SK-N-SH treated with all-trans-retinoic acid at 6 μM for 48 hours (cell line): ENCODE results near the gene CTLA4.

ENCODE experiments used
- ATAC-seq: fragments of 200-7000 bp; cut with Tn5 transposase; 3 replicates; pipeline ENCODE4 v1.9.1; 2020; ENCODE audit warnings: mild to moderate bottlenecking, moderate library complexity
- ARNTL ChIP-seq: fragments of 450-650 bp; formaldehyde crosslinking; IDR thresholded peaks from 2 replicates; pipeline ENCODE4 v1.5.0; 2020; ENCODE audit warnings: low read depth, mild to moderate bottlenecking, moderate library complexity, borderline replicate concordance
- BACH2 ChIP-seq: fragments of 250-450 bp; sonication (Bioruptor Pico); IDR thresholded peaks from 2 replicates; pipeline ENCODE4 v1.9.0; 2021; ENCODE audit warnings: mild to moderate bottlenecking, borderline replicate concordance
- CSDC2 ChIP-seq: fragments of 250-450 bp; sonication (Bioruptor Pico); IDR thresholded peaks from 2 replicates; pipeline ENCODE4 v1.5.0; 2020; ENCODE audit warnings: mild to moderate bottlenecking, moderate library complexity
- CSRNP3 ChIP-seq: fragments of 250-450 bp; sonication (Bioruptor Pico); IDR thresholded peaks from 2 replicates; pipeline ENCODE4 v1.5.1; 2021; ENCODE audit warnings: mild to moderate bottlenecking, moderate library complexity
- ESRRG ChIP-seq: fragments of 250-450 bp; sonication (Bioruptor Pico); IDR thresholded peaks from 2 replicates; pipeline ENCODE4 v1.6.1; 2021; ENCODE audit warnings: mild to moderate bottlenecking
- GLIS3 ChIP-seq: fragments of 250-450 bp; sonication (Bioruptor Pico); IDR thresholded peaks from 2 replicates; pipeline ENCODE4 v1.5.0; 2020; ENCODE audit warnings: mild to moderate bottlenecking, moderate library complexity
- ISL1 ChIP-seq: fragments of 250-450 bp; sonication (Bioruptor Pico); IDR thresholded peaks from 2 replicates; pipeline ENCODE4 v2.1.2; 2022; ENCODE audit warnings: mild to moderate bottlenecking, moderate library complexity
- OSR1 ChIP-seq: fragments of 250-450 bp; sonication (Bioruptor Pico); IDR thresholded peaks from 2 replicates; pipeline ENCODE4 v1.8.0; 2022; ENCODE audit warnings: moderate library complexity, mild to moderate bottlenecking, inconsistent platforms
- PPARA ChIP-seq: fragments of 250-450 bp; sonication (Bioruptor Pico); IDR thresholded peaks from 2 replicates; pipeline ENCODE4 v1.5.0; 2020; ENCODE audit warnings: mild to moderate bottlenecking, borderline replicate concordance
- SNAI2 ChIP-seq: fragments of 250-450 bp; sonication (Bioruptor Pico); IDR thresholded peaks from 2 replicates; pipeline ENCODE4 v1.5.0; 2020; ENCODE audit warnings: mild to moderate bottlenecking, moderate library complexity
- TCF4 ChIP-seq: fragments of 250-450 bp; sonication (Bioruptor Pico); IDR thresholded peaks from 2 replicates; pipeline ENCODE4 v1.8.0; 2021; ENCODE audit warnings: mild to moderate bottlenecking, moderate library complexity, borderline replicate concordance
- TOX ChIP-seq: fragments of 250-450 bp; sonication (Bioruptor Pico); IDR thresholded peaks from 2 replicates; pipeline ENCODE4 v1.8.0; 2021; ENCODE audit warnings: mild to moderate bottlenecking, moderate library complexity, borderline replicate concordance
- ZC3H10 ChIP-seq: fragments of 250-450 bp; sonication (Bioruptor Pico); IDR thresholded peaks from 2 replicates; pipeline ENCODE4 v1.5.1; 2021; ENCODE audit warnings: mild to moderate bottlenecking, moderate library complexity
- ZFP3 ChIP-seq: fragments of 250-450 bp; sonication (Bioruptor Pico); IDR thresholded peaks from 2 replicates; pipeline ENCODE4 v1.5.0; 2020; ENCODE audit warnings: mild to moderate bottlenecking, moderate library complexity
- ZFP30 ChIP-seq: fragments of 450-650 bp; formaldehyde crosslinking; IDR thresholded peaks from 2 replicates; pipeline ENCODE4 v1.5.0; 2022; ENCODE audit warnings: mild to moderate bottlenecking, moderate library complexity
- ZNF565 ChIP-seq: fragments of 450-650 bp; formaldehyde crosslinking; conservative IDR thresholded peaks from 2 replicates; pipeline ENCODE4 v1.5.0; 2020; ENCODE audit warnings: low read depth, mild to moderate bottlenecking, moderate library complexity
- ZNF70 ChIP-seq: fragments of 450-650 bp; formaldehyde crosslinking; IDR thresholded peaks from 2 replicates; pipeline ENCODE4 v1.5.0; 2020; ENCODE audit warnings: mild to moderate bottlenecking, moderate library complexity
- ZNF8 ChIP-seq: fragments of 450-650 bp; formaldehyde crosslinking; IDR thresholded peaks from 2 replicates; pipeline ENCODE4 v1.5.0; 2020; ENCODE audit warnings: mild to moderate bottlenecking, moderate library complexity
- TF ChIP-seq, protein P1 (sequence below): fragments of 250-450 bp; sonication (Bioruptor Pico); IDR thresholded peaks from 2 replicates; pipeline ENCODE4 v1.8.0; 2021; ENCODE audit warnings: low read depth, mild to moderate bottlenecking, moderate library complexity, borderline replicate concordance
- TF ChIP-seq, protein P2 (sequence below): fragments of 250-450 bp; sonication (Bioruptor Pico); IDR thresholded peaks from 2 replicates; pipeline ENCODE4 v1.8.0; 2020; ENCODE audit warnings: mild to moderate bottlenecking, moderate library complexity, borderline replicate concordance
- TF ChIP-seq, protein P3 (sequence below): fragments of 250-450 bp; sonication (Bioruptor Pico); IDR thresholded peaks from 2 replicates; pipeline ENCODE4 v1.5.1; 2020; ENCODE audit warnings: low read depth, mild to moderate bottlenecking, moderate library complexity

The CTLA4 gene

GRCh38 chr2:203855274-203855673 lies 12.3 kb upstream of the CTLA4 start (continued):
- TF ChIP-seq ARNTL (CRISPR knock-in tag), result no peak
- TF ChIP-seq, all 23 proteins: peak for 0

GRCh38 chr2:203857656-203858055 lies 9.9 kb upstream of the CTLA4 start:
- TF ChIP-seq ZNF70 (CRISPR knock-in tag) (no peak), ESRRG (no peak), OSR1 (CRISPR knock-in tag) (no peak), BACH2 (no peak), ZNF565 (CRISPR knock-in tag) (no peak), SNAI2 (no peak), CSDC2 (CRISPR knock-in tag) (no peak), ZFP3 (CRISPR knock-in tag) (no peak)
- TF ChIP-seq, protein P1, sequence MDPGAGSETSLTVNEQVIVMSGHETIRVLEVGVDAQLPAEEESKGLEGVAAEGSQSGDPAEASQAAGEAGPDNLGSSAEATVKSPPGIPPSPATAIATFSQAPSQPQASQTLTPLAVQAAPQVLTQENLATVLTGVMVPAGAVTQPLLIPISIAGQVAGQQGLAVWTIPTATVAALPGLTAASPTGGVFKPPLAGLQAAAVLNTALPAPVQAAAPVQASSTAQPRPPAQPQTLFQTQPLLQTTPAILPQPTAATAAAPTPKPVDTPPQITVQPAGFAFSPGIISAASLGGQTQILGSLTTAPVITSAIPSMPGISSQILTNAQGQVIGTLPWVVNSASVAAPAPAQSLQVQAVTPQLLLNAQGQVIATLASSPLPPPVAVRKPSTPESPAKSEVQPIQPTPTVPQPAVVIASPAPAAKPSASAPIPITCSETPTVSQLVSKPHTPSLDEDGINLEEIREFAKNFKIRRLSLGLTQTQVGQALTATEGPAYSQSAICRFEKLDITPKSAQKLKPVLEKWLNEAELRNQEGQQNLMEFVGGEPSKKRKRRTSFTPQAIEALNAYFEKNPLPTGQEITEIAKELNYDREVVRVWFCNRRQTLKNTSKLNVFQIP (CRISPR knock-in tag), result no peak
- ATAC-seq, result no peak

- TF ChIP-seq GLIS3 (no peak), ZNF565 (CRISPR knock-in tag) (no peak)
- ATAC-seq, result no peak
These were observed 9.4 kb upstream of the CTLA4 start for GRCh38 chr2:203858176-203858575.

DNA sequence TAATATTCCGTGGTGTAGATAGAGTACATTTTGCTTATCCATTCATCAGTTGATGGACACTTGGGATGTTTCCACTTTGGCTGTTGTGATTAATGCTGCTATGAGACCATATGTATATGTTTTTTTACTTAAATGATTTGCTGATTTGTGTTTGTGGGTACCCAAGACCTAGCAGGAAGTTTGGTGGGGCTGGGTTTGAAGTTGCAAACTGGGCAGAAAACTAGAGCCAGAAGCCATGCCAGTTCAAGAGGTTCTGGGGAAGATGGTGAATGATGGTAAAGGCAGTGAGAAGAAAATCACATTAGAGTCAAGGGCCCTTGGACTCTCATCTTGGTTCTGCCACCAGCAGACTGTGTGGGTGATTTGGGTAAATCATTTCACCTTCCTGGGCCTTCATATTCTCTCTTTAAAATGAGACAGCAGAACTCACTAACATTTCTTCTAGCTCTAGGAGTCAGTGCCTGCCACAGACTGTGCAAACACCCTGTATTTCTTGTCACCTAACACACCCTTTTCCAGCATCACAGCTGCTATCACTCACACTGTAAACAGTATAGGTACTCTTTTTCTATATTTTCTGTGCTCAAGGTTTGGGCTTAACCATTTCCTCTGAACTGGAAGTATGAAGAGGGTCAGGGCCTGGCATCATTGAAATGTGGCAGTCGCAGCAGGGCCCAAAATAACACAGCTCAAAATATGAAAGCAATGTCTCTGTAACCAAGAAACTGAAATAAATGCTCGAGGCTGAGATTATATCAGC lies 8.4 kb upstream of the CTLA4 start:
- ATAC-seq, result no peak
- TF ChIP-seq SNAI2, result no peak
- TF ChIP-seq, protein P2, sequence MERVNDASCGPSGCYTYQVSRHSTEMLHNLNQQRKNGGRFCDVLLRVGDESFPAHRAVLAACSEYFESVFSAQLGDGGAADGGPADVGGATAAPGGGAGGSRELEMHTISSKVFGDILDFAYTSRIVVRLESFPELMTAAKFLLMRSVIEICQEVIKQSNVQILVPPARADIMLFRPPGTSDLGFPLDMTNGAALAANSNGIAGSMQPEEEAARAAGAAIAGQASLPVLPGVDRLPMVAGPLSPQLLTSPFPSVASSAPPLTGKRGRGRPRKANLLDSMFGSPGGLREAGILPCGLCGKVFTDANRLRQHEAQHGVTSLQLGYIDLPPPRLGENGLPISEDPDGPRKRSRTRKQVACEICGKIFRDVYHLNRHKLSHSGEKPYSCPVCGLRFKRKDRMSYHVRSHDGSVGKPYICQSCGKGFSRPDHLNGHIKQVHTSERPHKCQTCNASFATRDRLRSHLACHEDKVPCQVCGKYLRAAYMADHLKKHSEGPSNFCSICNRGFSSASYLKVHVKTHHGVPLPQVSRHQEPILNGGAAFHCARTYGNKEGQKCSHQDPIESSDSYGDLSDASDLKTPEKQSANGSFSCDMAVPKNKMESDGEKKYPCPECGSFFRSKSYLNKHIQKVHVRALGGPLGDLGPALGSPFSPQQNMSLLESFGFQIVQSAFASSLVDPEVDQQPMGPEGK (CRISPR knock-in tag), result no peak
- TF ChIP-seq ZFP3 (CRISPR knock-in tag), result no peak
- TF ChIP-seq PPARA, result no peak
- TF ChIP-seq ZNF565 (CRISPR knock-in tag), result no peak
- no peak for TF ChIP-seq TCF4 (CRISPR knock-in tag)
- no peak for TF ChIP-seq ZNF8 (CRISPR knock-in tag)
- TF ChIP-seq, protein P3, sequence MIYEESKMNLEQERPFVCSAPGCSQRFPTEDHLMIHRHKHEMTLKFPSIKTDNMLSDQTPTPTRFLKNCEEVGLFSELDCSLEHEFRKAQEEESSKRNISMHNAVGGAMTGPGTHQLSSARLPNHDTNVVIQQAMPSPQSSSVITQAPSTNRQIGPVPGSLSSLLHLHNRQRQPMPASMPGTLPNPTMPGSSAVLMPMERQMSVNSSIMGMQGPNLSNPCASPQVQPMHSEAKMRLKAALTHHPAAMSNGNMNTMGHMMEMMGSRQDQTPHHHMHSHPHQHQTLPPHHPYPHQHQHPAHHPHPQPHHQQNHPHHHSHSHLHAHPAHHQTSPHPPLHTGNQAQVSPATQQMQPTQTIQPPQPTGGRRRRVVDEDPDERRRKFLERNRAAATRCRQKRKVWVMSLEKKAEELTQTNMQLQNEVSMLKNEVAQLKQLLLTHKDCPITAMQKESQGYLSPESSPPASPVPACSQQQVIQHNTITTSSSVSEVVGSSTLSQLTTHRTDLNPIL (CRISPR knock-in tag), result no peak
- no peak for TF ChIP-seq ESRRG

GRCh38 chr2:203861197-203861596 lies 6.4 kb upstream of the CTLA4 start:
- no peak for ATAC-seq
- TF ChIP-seq ZNF8 (CRISPR knock-in tag) (no peak), ISL1 (no peak), GLIS3 (no peak), ESRRG (no peak), TOX (CRISPR knock-in tag) (no peak), OSR1 (CRISPR knock-in tag) (no peak), PPARA (no peak), CSRNP3 (no peak), BACH2 (no peak), ZFP3 (CRISPR knock-in tag) (no peak), ZFP30 (CRISPR knock-in tag) (no peak), ZC3H10 (CRISPR knock-in tag) (no peak), ZNF70 (CRISPR knock-in tag) (no peak)
- TF ChIP-seq, protein P3 (CRISPR knock-in tag), result no peak
- TF ChIP-seq, protein P2 (CRISPR knock-in tag), result no peak
